Esophagus squamous epithelium (tissue), 5 donors: Measurements from ENCODE around the gene GRK5. TPM values are rescaled to one million over a fixed set of nuclear protein-coding genes. Genes with fewer than 3 reads are reported as not detected.

Source experiments
- DNase-seq: peaks from one replicate; lab custom pipeline; 2025; lab: John Stamatoyannopoulos, UW
- H3K27ac ChIP-seq, 4 donors: fragments of 200-600 bp; sonication (generic); one replicate each; pipeline ENCODE4 v1.5.1; 2016 to 2019; ENCODE audit warnings: mild to moderate bottlenecking in 1 of 4
- H3K27me3 ChIP-seq, 4 donors: fragments of 200-600 bp; sonication (generic); 1 replicate in 3 of 4; 2 replicates in 1 of 4; pipeline versions ENCODE4 v1.5.1 to v1.6.0; 2017 to 2021; ENCODE audit warnings: antibody characterized with exemption in 1 of 4
- H3K36me3 ChIP-seq, 3 donors: fragments of 200-600 bp; sonication (generic); one replicate each; pipeline ENCODE4 v1.5.1; 2016 to 2019
- H3K4me1 ChIP-seq, 3 donors: fragments of 200-600 bp; sonication (generic); one replicate each; pipeline ENCODE4 v1.5.1; 2017 to 2019
- H3K4me3 ChIP-seq, 4 donors: fragments of 200-600 bp; sonication (generic); 1 replicate in 3 of 4; 2 replicates in 1 of 4; pipeline ENCODE4 v1.5.1; 2016 to 2019; ENCODE audit warnings: mild to moderate bottlenecking in 2 of 4, moderate library complexity in 1 of 4
- H3K9me3 ChIP-seq, 3 donors: fragments of 200-600 bp; sonication (generic); one replicate each; pipeline ENCODE4 v1.5.1; 2016 to 2019
- POLR2A ChIP-seq, 4 donors: fragments of 450-650 bp; IDR thresholded peaks; one replicate each; pipeline ENCODE4 v1.6.1; 2017; ENCODE audit warnings: antibody characterized with exemption in 4 of 4, mild to moderate bottlenecking in 4 of 4, moderate library complexity in 3 of 4
- WGBS, 2 donors: methylation state at CpG; one replicate each; pipeline ENCODE4 v1.1.5; 2018; 5-methylcytosine and 5-hydroxymethylcytosine counted together
- intact Hi-C: fragments of 100-400 bp; cut with DNase I; formaldehyde crosslinking; loops from one replicate; pipeline ENCODE4 v1.15.0; 2022
- total RNA-seq, 4 donors: library from RNA; depleted of rRNA; stranded (reverse); fragments of >200 nt; gene quantifications; one replicate each; pipeline ENCODE4 v1.1.0, GENCODE V29; 2016
- TF ChIP-seq, protein P1 (sequence below), 6 experiments: fragments of 450-650 bp in 4 of 6; fragments of 200-600 bp in 2 of 6; sonication (generic) in 2 of 6; IDR thresholded peaks; one replicate each; pipeline ENCODE4 v1.5.1; 2016 to 2019; ENCODE audit warnings: antibody characterized with exemption in 6 of 6, mild to moderate bottlenecking in 4 of 6, moderate library complexity in 4 of 6
- donor health status: DM: yes; HTN: yes; CAD: no.

Gene GRK5
- total RNA-seq, 4 donors from 2014 or later: 2.4 to 18.9 (median 6.3) TPM

DNA sequence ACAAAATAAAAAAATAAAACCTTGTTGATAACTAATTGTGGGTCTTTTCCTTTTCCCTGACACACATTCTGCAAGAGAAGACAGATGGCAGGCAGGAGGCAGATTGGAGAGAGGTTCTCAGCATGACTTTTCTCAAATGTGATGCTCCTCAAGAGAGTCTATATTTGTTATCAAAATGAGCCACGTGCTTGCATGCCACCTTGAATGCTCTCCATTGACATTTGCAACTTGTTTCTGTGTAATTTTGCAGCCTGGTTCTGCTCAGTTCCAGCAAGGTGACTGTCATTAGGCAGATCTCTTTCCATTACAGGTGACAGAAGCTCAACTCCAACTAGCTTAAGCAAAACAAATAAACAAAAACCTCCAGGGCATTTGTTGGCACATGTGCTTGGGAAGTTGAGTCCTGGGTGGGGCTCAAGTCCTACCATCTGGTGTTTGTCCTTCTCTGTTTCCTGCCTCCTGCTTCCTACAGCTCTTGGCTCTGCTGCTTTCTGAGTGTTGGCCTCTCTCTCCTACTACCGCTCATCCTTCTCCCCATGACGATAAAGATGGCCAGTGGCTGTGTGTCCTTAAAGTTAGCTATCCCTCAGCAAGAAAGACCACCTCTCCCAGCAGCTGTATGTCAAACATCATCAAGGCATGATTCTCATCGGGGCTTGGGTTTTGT is 56.7 kb downstream of the GRK5 start:
- no peak overlapping the region for H3K4me3 ChIP-seq
- H3K27me3 ChIP-seq: no peaks in the 10 kb centered on the region
- no peak for DNase-seq
- H3K36me3 ChIP-seq: no peaks in the 10 kb centered on the region
- WGBS, 2 donors: 59 to 68% methylated on average over 4 of the region's 4 CpGs
- peaks cover 0 to 30% (median 18%) of the 10 kb centered on the region in 3 donors for H3K4me1 ChIP-seq
- TF ChIP-seq POLR2A (IDR thresholded peaks at IDR 0.05): no peak
- TF ChIP-seq, protein P1, sequence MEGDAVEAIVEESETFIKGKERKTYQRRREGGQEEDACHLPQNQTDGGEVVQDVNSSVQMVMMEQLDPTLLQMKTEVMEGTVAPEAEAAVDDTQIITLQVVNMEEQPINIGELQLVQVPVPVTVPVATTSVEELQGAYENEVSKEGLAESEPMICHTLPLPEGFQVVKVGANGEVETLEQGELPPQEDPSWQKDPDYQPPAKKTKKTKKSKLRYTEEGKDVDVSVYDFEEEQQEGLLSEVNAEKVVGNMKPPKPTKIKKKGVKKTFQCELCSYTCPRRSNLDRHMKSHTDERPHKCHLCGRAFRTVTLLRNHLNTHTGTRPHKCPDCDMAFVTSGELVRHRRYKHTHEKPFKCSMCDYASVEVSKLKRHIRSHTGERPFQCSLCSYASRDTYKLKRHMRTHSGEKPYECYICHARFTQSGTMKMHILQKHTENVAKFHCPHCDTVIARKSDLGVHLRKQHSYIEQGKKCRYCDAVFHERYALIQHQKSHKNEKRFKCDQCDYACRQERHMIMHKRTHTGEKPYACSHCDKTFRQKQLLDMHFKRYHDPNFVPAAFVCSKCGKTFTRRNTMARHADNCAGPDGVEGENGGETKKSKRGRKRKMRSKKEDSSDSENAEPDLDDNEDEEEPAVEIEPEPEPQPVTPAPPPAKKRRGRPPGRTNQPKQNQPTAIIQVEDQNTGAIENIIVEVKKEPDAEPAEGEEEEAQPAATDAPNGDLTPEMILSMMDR (IDR thresholded peaks at IDR 0.05): no peak
- H3K27ac ChIP-seq: peak overlapping the region in 3 of 4 donors; percentile 17 to 75 (median 37)
- intact Hi-C loops: no loop called here
- no peaks in the 10 kb centered on the region for H3K9me3 ChIP-seq

DNA sequence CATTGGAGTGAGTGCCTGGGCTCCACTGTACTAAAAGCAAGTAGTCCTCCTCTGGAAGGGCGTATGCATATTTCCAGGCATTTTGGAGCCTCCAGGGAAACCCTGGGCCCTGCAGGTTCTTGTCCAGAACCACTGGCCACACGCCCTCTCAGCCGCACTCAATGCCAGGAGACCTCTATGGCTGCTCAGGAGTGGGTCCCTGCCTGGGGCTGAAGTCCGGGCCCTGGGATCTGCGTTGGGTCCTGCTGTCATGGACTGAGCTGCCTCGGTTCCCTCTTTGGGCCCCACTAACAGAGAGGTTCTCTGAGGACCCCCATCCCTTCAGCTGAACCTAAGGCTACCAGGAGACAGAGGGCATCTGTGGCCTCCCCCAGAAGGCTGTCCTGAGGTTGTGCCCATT is 58.3 kb downstream of the GRK5 start:
- DNase-seq: no peak
- TF ChIP-seq, protein P1 (IDR thresholded peaks at IDR 0.05): no peak
- TF ChIP-seq POLR2A (IDR thresholded peaks at IDR 0.05): no peak
- Histone ChIP-seq H3K4me3 (no peak overlapping the region), H3K27ac (no peak overlapping the region), H3K36me3 (no peaks in the 10 kb centered on the region), H3K4me1 (peaks cover 2 to 46% (median 28%) of the 10 kb centered on the region in 3 donors), H3K9me3 (no peaks in the 10 kb centered on the region), H3K27me3 (no peaks in the 10 kb centered on the region)
- 93% methylated on average over 3 of the region's 6 CpGs; no CpG with 5 or more reads in 1 of the 2 donors for WGBS, 2 donors
- intact Hi-C loops: no loop called here

DNA sequence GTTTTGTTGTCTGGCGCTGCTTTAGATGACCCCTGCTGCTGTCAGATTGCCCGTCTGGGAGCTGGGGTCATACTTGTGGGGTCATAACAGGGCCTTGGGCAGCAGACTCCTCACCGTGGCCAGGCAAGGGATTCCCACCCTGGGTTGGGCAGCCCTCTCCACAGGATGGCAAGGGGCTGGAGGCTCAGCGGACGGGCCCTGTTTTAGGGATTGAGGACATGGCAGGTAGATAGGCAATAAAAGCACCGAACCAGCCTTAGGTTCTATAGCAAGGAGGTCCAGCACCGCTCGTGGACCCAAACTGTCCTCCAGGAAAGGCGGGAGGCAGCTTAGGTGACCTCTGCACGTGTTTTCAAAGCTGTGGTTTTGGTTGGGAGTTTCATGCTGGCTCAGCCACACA is 60.0 kb downstream of the GRK5 start:
- H3K36me3 ChIP-seq: no peaks in the 10 kb centered on the region
- H3K27me3 ChIP-seq: no peaks in the 10 kb centered on the region
- intact Hi-C loops: no loop called here
- TF ChIP-seq, protein P1 (IDR thresholded peaks at IDR 0.05): no peak
- no peak for TF ChIP-seq POLR2A (IDR thresholded peaks at IDR 0.05)
- no peak for DNase-seq
- H3K4me1 ChIP-seq: peaks cover 14 to 63% (median 45%) of the 10 kb centered on the region in 3 donors
- peak overlapping the region in 1 of 4 donors; percentile 18 for H3K27ac ChIP-seq
- no peak overlapping the region for H3K4me3 ChIP-seq
- 94% methylated on average over 3 of the region's 10 CpGs; no CpG with 5 or more reads in 1 of the 2 donors for WGBS, 2 donors
- no peaks in the 10 kb centered on the region for H3K9me3 ChIP-seq

DNA sequence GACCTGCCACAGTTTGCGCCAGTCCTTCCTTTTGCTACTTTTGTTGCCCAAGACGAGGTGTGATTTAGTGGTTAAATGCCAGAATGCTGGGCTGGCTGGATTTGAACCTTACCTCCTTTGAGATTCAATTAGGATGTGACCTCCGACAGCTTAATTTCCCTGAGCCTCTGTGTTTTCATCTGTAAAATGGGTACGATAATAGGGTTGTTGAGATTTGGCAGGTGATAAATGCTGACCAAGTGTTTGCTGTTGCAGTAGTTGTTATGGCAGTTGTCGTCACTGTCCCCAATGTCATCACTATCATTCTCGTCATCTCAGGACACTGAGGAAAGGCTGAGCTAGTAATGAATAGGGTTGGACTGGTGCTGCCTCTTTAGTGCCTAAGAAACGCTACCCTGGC is 61.1 kb downstream of the GRK5 start:
- Histone ChIP-seq H3K27me3 (no peaks in the 10 kb centered on the region), H3K27ac (peak overlapping the region; percentile 7 to 86 (median 73)), H3K9me3 (no peaks in the 10 kb centered on the region), H3K4me1 (peaks cover 14 to 69% (median 45%) of the 10 kb centered on the region in 3 donors), H3K36me3 (no peaks in the 10 kb centered on the region), H3K4me3 (no peak overlapping the region)
- DNase-seq: no peak
- intact Hi-C loops: no loop called here
- 92 to 97% methylated on average over 5 to 7 of the region's 7 CpGs for WGBS, 2 donors
- no peak for TF ChIP-seq POLR2A (IDR thresholded peaks at IDR 0.05)
- TF ChIP-seq, protein P1 (IDR thresholded peaks at IDR 0.05): no peak

DNA sequence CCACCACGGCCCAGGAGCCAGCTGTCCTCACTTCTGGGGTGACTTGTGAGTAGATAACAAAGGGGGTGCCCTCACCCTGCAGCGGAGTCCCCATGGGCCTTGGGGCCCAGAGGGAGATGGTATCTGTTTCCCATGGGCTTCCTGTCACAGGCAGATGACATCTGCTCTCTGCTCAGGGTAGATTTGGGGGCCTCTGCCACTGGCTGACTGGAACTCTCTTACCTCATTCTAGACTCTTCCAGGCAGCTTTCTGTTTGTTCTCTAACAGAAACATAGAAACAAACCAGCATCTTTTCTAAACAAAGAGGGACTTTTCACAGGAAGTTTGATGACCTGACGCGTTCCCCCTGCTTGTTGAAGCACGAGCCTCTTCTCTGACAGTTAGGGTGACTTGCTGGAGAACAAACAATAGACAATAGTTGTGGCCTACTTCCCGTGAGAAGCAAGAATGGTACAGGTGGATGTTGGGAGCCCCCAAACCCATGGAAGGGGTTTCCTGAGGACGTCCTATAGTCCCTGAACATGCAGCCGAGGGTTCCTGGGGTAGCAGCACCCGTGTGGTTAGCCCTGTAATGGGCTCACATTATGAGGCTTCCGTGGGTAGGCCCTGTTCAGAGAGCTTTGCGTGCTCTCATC is 61.6 kb downstream of the GRK5 start:
- Histone ChIP-seq H3K36me3 (no peaks in the 10 kb centered on the region), H3K4me3 (no peak overlapping the region), H3K27me3 (no peaks in the 10 kb centered on the region), H3K9me3 (no peaks in the 10 kb centered on the region), H3K27ac (peak overlapping the region; percentile 7 to 86 (median 73)), H3K4me1 (peaks cover 14 to 64% (median 44%) of the 10 kb centered on the region in 3 donors)
- TF ChIP-seq, protein P1 (IDR thresholded peaks at IDR 0.05): no peak
- no peak for TF ChIP-seq POLR2A (IDR thresholded peaks at IDR 0.05)
- intact Hi-C loops: no loop called here
- DNase-seq: no peak
- WGBS, 2 donors: 42 to 47% methylated on average over 7 to 11 of the region's 11 CpGs
